ENCODE data around the gene ASIC3. TPM values are rescaled to one million over a fixed set of nuclear protein-coding genes. Genes with fewer than 3 reads are reported as not detected.

The ASIC3 gene
- total and polyA plus RNA-seq, 2 donors (not counting 3 experiments of a cell fraction or from before 2014, with no cell fraction given): 0.69 to 0.70 TPM

- no peak overlapping the region for H3K27ac ChIP-seq (ENCODE audit: insufficient read depth, low read depth, low read length)
- no TSS peak for BruUV-seq (replicated peaks)
- H4K20me1 ChIP-seq (replicated peaks; ENCODE audit: control insufficient read depth, extremely low read depth, insufficient read depth, low read length): no peaks in the 10 kb centered on the region
- dilution Hi-C loops (cut with MboI; ENCODE audit: extremely low pct_ligation_motif_present, low sequenced_read_pairs) (no loop called here), intact Hi-C loops (cut with micrococcal nuclease) (no loop called here)
- peaks cover 14% of the 10 kb centered on the region for H3K79me2 ChIP-seq (ENCODE audit: control insufficient read depth, insufficient read depth, low read length)
- DNase-seq (ENCODE audit: low read depth, low spot score) (no peak), FAIRE-seq (no peak)
- H3K4me1 ChIP-seq (ENCODE audit: control insufficient read depth, extremely low read depth, insufficient read depth, low read length): peaks cover 10% of the 10 kb centered on the region
- CTCF ChIA-PET: interaction anchor here (1.0 to 2.1 kb wide), 2 partner anchors 10 to 62 kb away, joined by 3 to 4 read pairs; no protein-coding TSS in a partner anchor
- H3K27me3 ChIP-seq (ENCODE audit: control insufficient read depth in 2 of 2, insufficient read depth in 2 of 2, low read length in 2 of 2): no peaks in the 10 kb centered on the region
- no peak overlapping the region for H3K9ac ChIP-seq (replicated peaks; ENCODE audit: extremely low read depth, insufficient read depth, low read length)
- peaks cover 5 to 44% of the 10 kb centered on the region in 2 experiments for H3K36me3 ChIP-seq (ENCODE audit: control insufficient read depth in 2 of 2, extremely low read depth in 1 of 2, insufficient read depth in 2 of 2, low read length in 2 of 2)
- no peaks in the 10 kb centered on the region for H3K9me1 ChIP-seq (replicated peaks; ENCODE audit: control insufficient read depth, extremely low read depth, insufficient read depth, low read length)
- POLR2A ChIA-PET: no interaction called here
- H3K4me2 ChIP-seq (ENCODE audit: insufficient read depth, low read length): no peak overlapping the region
- no peaks in the 10 kb centered on the region for H3K9me3 ChIP-seq (replicated peaks; ENCODE audit: control insufficient read depth, insufficient read depth, low read length)
- H3K4me3 ChIP-seq (replicated peaks in 1 of 3; ENCODE audit: insufficient read depth in 1 of 3, low read depth in 1 of 3, low read length in 3 of 3): no peak overlapping the region
- TF ChIP-seq CTCF (IDR thresholded peaks at IDR 0.05; ENCODE audit: extremely low read depth in 1 of 2, insufficient read depth in 1 of 2, low read depth in 1 of 2, low read length in 2 of 2) (no peak), JUN (IDR thresholded peaks at IDR 0.05; ENCODE audit: borderline replicate concordance, insufficient read depth, insufficient read length, low read depth) (no peak), POLR2A (IDR thresholded peaks at IDR 0.05; ENCODE audit: low read depth, low read length) (no peak), POLR2AphosphoS5 (IDR thresholded peaks at IDR 0.05; ENCODE audit: insufficient read depth, low read depth, low read length) (no peak), EZH2 (IDR thresholded peaks at IDR 0.05; ENCODE audit: borderline replicate concordance, low read depth, low read length, severe bottlenecking) (no peak)
- TF ChIP-seq, protein P1, sequence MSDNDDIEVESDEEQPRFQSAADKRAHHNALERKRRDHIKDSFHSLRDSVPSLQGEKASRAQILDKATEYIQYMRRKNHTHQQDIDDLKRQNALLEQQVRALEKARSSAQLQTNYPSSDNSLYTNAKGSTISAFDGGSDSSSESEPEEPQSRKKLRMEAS (IDR thresholded peaks at IDR 0.05; ENCODE audit: insufficient read depth, insufficient read length): no peak
- H2AFZ ChIP-seq (ENCODE audit: low read depth, low read length): no peak overlapping the region
Measured at GRCh38 chr7:151074817-151075661, 26.7 kb downstream of the ASIC3 start.

All from endothelial cell of umbilical vein (primary cell).